ENCODE measurements around the gene DDX10.

Gene DDX10

DNA sequence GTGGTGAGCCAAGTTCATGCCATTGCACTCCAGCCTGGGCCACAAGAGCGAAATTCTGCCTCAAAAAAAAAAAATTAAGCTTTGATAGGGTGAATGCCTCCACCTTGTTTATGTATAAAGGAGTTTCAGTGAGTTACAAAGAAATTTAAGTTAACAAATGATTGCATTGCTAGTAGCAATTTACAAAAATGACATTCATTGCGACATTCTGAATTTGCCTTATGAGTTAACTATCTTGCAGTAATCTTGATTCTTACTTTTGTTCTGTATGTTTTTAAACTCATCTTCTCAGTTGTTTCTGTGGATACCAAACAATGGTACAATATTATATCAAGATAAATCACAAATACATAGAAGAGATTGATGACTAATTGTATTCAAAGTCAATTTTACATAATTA lies 207.0 kb downstream of the DDX10 start:
- DNase-seq (ENCODE audit: low read depth in 2 of 2), result no peak

DNA sequence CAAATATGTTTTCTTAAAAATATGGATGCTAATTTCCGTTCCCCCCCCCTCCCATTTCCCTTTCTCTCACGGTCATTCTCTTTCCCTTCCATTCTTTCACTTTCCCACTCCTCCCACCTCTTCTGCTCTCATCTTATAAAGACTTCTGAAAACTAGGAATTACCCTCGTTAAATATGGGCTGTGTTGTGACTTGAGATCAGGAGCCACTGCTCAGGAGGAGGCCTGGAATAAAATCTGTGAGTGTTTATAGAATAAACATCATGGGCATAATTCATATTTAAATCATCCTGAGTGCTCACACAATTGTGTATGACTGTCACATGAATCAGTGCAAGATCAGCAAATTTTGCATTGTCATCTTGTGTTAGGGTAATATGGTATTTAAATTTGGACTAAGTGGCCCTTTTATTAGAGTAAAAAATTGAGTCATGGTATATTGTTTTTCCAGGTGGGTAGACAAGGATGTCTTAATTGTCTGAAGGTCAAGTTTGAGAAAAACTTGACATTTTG lies 208.0 kb downstream of the DDX10 start:
- no peak for DNase-seq (ENCODE audit: low read depth in 2 of 2)

DNA sequence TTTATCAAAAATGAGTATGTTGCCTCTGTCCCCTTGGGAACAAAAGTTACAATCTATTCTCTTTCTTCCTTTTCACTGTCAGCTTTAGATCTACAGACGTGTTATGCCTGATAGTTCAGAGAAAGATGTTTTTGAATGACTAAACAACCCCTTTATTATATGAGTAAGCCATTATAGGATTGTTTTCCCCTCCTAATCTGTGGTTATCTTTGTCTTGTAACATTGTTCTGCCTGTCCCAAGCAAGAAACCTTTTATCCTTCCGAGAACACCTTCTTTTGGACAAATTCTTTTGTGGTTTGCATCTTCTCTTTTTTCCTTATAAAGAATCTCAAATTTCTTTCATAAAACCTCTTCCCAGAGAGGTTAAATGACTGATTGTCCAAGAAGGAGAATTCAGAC lies 208.4 kb downstream of the DDX10 start:
- no peak for DNase-seq (ENCODE audit: low read depth in 2 of 2)

DNA sequence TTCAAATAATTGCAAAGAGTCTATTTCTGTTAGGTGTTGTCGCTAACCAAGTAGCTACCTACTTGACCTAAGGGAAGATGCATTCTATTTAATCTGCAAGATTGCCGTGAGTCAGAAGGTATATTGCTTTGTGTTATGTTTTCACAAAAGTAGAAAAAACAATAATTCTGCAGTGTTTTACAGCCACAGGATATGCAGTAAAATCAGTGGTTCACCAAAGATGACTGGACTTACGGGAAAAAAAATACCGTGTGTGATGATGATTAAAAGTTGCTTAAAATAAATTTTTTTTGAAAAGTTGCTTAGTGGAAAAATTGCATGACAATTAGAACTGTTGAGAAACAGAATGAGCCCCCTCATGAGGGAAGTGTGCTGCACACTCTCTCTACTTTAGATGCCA lies 209.1 kb downstream of the DDX10 start:
- DNase-seq (ENCODE audit: low read depth in 2 of 2), result no peak

DNA sequence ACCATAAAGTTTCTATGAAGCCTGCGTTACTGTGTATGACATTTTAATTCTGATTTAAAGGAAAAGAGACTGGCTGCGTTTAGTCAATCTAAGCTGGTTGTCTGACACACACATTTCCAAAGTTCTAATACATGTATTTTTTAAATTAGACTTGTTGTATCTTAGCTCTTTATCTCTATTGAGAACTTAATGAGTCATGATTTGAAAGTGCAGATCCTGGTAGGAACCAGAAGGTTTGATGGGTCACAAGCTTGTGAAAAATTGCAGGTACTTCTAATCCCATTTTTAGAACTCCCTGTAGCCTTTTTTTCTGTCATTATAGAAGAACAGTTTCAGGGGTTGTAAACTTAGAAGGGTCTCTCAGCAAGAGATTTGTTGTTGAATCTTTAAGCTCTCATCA lies 210.3 kb downstream of the DDX10 start:
- no peak for DNase-seq (ENCODE audit: low read depth in 2 of 2)

DNA sequence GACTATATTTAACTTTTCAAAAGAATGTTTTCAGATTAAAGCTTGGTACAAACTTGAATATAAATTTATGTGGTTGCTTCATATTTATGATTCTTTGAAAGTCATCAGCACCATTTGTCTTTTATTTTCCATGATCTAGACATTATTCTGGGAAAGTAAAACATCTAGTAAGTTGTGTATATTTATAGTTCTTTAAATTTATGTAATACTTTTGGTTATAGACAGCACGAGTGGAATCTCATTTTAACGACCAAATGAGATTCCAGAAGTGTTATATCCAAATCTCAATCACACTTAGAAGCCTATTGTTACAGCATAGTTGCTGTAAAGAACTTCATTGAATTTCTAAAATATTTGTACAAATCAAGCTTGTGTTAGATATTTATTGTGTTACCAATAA lies 212.3 kb downstream of the DDX10 start:
- no peak for DNase-seq (ENCODE audit: low read depth in 2 of 2)

DNA sequence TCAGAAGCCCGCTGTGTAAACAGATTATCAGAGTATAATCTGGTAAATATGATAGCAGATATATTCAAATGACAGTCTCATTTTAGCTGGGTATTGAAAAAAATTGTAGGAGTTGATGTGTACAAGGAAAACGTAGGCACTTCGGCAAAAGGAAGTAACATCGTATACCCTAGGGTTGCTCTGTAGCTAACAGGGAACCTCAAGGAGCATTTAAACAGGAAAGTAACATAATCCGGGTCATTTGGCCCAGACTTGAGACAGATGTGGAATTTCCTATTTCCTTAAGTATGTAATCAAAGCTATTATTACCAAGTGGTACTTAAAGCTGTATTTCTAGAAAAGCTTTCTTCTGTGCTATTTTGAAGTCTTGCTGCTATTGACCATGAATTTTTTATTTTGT lies 215.6 kb downstream of the DDX10 start:
- DNase-seq (ENCODE audit: low read depth in 2 of 2), result no peak

DNA sequence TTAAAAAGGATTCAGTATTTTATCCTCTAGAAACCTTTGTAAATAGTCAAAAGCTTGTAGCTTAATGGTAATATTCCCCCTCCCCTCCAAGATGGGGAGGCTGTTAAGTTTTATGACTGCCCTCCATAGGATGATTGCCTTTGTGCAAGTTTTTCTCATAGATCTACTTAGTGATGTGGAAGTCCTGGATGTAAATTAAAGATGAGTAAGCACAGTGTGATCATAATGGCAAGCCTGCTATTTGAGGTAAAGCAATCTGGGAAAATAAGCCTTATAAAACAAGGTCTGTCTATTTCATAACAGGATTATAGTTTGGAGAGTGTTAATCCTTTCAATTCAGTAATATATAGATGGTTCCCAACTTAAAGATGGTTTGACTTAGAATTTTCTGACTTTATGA lies 216.3 kb downstream of the DDX10 start:
- DNase-seq (ENCODE audit: low read depth in 2 of 2), result no peak

DNA sequence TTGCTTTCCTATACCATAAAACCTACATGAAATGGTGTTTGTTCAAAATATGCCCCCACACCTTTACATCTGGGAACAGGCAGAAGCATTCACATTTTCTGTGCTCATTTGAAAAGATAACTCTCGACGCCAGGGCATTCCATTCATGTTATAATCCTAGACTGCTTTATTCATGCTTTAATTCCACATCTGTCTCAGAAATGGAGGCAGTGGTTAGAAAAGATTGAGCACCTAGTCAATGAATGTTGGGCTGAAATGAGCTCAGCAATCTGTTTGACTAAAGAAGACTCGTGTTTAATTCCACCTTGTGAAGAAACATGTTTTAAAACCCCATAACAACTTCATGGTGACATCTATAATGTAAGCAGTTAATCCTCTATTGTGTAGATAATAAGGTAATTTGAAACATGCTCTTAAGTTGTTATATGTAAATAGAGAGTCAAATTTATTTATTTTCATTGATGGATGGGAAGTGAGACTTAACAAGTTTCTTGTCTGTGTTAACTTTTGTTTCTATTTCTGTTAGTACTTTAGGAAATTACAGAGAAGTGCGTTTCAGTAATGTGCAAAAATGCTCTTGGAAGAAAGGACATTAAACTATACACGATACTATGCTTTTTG lies 217.5 kb downstream of the DDX10 start:
- DNase-seq (ENCODE audit: low read depth in 2 of 2), result no peak

DNA sequence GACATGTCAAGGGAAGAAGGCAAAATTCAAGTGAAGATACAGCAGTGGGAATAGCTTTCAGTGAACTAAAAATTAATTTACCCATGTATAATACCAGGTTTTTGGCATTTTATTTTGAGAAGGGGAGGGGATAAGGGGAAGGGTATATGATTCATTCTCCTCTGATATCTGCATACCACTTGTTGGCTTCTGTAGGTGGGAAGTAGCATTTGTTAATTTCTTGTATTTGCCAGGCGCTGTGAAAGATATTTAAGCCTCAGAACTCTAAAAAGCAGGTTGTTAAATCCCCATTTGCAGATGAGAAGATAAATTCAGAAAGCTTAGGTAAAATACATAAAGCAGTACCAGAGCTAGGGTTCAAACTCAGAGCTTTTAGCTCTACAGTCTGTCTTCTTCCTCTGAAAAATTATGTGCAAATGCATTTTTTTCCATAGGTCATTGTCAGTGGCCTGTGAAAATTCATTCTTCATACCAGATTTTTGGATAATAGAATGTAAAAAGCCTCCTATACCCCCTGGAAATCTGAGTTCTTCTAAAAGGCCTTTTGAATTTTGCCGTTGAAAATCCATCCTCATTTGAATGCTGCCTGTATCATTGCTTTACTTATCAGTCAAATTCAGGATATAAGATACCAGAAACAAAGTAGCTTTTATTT lies 221.3 kb downstream of the DDX10 start:
- DNase-seq (ENCODE audit: low read depth in 2 of 2), result no peak

DNA sequence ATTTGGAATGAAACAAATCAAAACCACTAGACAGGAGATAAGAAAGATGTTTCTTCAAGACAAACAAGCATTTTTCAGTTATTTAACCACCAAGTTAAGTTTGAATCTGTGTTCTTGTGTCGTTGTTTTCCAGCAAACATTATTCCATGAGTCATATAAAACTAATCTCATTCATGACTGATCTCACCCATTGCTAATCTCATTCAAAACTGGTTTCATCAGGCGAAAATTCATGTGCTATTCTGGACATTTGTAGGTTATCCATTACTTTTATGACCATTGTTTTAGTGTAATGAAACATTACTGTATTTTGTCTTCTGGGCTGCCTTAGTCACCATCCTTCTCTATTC lies 221.8 kb downstream of the DDX10 start:
- DNase-seq (ENCODE audit: low read depth in 2 of 2), result no peak

DNA sequence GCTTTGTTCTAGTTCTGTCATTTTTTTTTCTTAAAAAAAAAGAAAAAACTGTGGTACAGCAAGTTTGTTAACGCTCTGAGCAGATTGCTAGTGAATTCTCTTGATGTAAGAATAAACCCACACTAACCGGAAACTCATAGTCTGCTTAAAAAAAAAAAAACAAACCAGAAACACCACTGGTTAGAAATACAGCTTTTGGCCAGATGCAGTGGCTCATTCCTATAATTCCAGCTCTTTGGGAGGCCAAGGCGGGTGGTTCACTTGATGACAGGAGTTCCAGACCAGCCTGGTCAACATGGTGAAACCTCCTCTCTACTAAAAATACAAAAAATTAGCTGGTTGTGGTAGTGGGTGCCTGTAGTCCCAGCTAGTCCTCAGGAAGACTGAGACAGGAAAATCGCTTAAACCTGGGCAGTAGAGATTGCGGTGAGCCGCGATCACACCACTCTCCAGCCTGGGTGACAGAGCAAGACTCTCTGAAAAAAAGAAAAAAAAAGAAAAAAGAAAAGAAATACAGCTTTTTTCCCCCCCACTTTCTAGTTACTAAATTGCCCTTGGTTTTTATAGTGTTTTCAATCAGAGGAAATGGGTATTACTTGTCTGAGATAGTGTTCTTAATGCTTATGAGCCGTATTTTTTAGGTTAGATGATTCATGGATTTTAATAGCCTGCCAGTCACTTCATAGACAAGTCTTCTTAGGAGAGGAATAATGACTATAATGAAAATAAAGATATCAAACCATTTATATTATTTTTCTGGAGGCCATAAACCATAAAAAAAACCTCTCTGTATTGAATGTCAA lies 222.8 kb downstream of the DDX10 start:
- DNase-seq (ENCODE audit: low read depth in 2 of 2), result no peak

DNA sequence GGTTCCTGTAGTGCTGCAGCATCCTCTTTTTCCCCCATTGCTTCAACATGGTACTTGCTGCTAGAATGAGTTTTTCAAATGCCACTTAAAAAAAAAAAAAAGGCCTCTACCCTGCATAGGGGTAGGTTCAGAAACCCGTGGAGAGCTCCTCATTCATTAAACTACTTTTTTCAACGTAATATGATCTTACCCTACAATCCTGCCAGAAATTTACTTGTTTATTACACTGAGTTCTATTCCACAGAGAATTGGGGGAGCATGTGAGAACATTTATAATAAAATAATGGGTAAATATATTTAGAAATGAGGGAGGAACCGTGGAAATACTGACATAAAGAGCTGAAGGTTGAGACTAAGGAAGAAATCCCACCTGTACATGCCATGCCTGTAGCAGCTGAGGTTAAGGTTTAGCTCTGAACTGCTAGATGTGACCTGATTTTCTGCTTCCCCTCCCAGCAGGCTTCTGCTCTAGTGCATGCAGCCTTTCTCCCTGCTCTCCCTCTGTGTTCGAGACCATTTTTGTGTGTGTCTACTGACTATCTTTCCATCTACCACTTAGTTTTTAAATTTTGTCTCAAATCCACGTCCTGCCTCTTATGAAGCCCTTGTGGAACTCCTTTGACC lies 225.7 kb downstream of the DDX10 start:
- DNase-seq (ENCODE audit: low read depth in 2 of 2), result no peak

DNA sequence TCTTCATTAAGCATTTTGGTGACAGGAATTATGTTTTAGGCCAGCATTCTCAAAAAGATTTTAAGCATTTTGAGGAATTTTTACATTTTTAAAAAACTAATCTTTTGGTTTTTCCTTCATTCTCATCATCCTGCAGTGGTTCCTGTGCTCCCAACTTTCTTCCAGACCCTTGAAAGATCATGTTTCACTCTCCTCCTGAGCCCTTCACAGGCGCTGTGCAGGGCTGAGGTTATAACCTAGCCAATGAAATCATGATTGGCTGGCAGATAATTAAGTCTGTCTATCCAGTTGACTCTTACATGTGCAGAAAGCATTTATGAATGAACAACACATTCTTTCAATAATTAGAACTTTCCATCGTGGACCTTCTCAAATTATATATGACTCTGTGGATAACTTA lies 226.3 kb downstream of the DDX10 start:
- DNase-seq (ENCODE audit: low read depth in 2 of 2), result no peak

DNA sequence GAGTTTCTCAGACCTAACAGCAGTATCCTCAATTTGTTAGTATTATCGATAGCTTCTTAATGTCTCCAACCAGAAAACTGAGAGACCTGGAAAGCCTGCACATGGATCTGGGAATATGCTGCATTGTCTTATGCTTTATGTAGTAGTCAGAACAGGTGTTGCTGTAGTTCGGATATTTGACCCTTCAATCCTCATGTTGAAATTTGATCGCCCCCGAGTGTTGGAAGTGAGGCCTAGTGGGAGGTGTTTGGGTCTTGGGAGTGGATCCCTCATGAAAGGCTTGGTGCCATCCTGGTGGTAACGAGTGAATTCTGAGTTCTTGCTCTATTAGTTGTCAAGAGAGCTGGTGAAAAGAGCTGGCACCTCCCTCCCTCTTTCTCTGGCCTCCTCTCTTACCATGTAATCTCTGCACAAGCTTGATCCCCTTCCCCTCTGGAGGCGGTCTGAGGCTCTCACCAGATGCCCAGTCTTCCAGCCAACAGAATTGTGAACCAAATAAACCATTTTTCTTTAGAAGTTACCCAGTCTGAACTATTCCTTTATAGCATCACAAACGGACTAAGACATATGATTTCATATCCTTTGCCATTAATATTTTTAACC lies 227.1 kb downstream of the DDX10 start:
- no peak for DNase-seq (ENCODE audit: low read depth in 2 of 2)

DNA sequence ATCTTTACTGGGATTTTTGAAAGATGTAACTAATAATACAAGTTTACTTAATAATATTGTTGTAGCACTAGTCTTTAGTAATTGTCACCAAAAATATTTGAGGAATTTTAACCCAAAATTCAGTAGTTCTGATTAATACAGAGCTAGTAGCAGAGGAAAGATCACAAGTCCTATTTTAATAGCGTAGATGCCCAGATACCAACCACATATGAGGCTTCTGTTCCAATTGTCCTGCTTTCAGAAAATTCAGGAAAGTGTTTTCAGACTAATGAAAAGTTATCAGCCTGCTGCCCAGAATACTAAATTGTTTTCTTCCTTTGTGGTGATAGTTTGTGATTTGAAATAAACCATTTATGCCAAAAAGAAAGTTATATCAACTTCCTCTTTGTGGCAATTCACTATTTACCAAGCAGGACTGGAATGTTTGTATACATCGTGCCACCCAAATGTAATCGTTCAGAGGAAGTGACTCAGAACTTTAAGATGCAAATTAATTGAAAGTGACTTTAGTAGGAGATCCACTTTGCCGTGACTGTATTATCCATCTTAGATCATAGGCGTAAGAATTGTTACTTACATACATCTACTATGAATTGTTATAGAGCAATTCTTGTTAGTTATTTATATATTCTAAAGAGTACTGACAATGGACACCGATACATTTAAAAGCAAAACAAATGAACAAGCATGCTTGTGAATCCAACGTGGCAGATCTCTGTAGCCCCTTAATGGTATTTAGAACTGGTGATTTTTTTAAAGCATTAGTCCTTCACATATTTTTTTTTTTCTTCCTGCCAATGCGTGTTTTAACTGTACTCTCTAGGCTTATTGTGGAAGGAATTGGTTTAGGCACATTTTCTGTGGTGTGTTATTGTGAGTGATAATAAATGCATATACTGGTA lies 231.0 kb downstream of the DDX10 start:
- no peak for DNase-seq (ENCODE audit: low read depth in 2 of 2)

DNA sequence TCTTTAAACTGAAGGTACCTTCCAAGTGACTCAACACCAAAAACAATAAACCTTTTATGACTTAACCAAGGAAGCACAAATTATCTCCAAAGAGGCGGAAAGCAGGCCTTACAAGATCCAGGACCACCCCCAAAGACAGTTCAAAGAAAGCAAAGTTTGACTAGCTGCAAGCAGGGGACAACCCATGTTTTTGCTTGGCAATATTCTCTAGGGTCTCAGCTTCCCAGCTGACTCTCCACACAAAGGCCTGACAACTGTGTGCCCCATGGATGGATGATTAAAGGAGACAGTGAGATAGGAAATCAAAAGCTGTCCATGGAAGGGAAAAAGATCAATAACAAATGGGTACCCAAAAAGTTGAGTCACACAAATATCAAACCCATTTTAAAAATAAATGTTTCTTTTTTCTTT lies 232.2 kb downstream of the DDX10 start:
- no peak for DNase-seq (ENCODE audit: low read depth in 2 of 2)

DNA sequence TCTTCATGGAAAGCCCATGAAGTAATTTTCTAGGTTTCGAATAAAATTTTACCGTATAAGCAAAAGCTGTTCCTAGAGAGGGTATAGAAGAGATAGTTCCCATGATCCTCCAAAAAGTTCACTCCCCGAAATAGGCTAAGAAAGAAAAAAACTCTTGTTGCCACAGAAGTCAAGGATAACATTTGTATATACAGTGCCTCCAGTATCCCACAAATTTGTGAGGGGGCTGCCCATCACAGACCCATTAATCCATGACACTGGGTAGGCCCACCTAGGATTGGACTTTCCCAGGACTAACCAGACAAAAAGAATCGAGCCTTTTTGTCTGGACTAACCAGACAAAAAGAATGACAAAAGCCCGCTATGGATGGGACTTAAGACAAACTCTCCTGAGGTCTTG lies 233.0 kb downstream of the DDX10 start:
- no peak for DNase-seq (ENCODE audit: low read depth in 2 of 2)

DNA sequence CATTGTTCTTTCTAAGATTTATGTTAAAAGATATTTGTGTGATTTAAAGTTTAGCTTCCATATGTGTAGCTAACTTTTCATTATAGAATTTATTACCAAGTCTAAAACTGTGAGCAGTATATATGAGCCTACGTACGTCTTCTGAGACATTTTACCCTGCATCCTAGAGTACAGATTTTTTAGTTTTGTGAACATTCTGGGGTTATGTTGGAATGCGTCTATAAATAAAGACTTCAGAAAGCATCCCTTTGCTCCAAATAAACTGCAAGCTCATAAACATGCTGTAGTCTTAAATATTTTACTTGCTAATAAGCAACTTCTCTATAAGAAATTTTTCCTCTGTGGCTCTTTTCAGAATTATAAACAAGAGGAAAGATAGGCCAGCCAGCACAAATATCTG lies 236.5 kb downstream of the DDX10 start:
- no peak for DNase-seq (ENCODE audit: low read depth in 2 of 2)

DNA sequence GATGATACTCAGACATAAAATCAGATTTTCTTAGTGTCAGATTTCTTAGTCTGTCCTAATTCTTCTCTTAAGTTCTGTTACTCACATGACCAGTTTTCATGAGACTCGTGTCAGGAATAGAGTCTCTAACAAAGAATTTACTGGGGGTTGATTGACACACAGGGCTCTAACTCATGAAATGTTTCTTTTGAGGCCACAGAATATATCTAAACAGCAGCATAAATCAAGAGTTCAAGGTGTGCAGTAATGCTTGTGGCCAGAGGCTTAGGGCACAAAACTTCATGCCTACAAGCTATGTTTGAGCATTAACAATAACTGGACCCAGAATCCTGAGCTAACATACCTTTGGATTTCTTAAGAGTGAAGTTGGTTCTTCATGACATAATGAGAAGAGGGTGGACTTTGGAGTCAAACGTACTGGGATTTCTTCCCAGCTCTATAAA lies 237.2 kb downstream of the DDX10 start:
- DNase-seq (ENCODE audit: low read depth in 2 of 2), result no peak

DNA sequence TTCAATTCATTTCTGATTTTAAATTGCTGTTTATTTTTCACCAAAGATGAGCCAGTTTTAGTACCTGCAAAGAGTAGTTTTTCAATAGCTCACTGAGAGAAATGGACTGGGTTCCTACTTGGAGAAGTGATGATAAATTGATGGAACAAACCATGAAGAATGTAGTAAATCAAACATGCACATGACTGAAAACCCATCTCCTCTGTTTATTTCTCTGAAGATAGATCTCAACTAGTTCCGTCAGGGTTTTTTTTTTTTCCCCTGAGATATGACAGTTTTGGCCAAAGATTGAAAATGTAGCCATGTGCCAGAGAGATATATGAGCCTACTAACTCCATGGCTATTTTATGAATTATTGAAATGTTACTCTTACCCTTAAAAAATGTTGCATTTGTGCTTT lies 239.6 kb downstream of the DDX10 start:
- DNase-seq (ENCODE audit: low read depth in 2 of 2), result no peak
